Measurements from ENCODE around the gene ITPRIP.

GRCh38 chr10:104336821-104337467 lies 1.3 kb downstream of the ITPRIP start:
- TF ChIP-seq POLR2A (IDR thresholded peaks at IDR 0.05; ENCODE audit: low read depth, low read length) (no peak), POLR2AphosphoS5 (IDR thresholded peaks at IDR 0.05; ENCODE audit: low read depth, low read length) (no peak)
